HEK293T (cell line): Measurements from ENCODE around the gene CELF1.

Experiments
- CTCF ChIA-PET: fragments of 350-600 bp; formaldehyde crosslinking; extraction: SDS; loops from one replicate; lab custom pipeline; 2021; ENCODE audit warnings: antibody characterized with exemption, inconsistent platforms; lab: Yijun Ruan, JAX
- POLR2A ChIA-PET: fragments of 350-600 bp; formaldehyde crosslinking; extraction: SDS; loops from one replicate; lab custom pipeline; 2020; ENCODE audit warnings: antibody characterized with exemption, inconsistent platforms; lab: Yijun Ruan, JAX
- DNase-seq: peaks from one replicate; pipeline ENCODE4 v3.0.0; 2012; ENCODE audit warnings: mixed read lengths; ENCODE audit errors: extremely low spot score
- ARNT ChIP-seq: fragments of 450-650 bp; IDR thresholded peaks from 2 replicates; pipeline ENCODE4 v1.6.1; 2017; ENCODE audit warnings: mild to moderate bottlenecking
- BHLHE40 ChIP-seq: fragments of 450-650 bp; IDR thresholded peaks from 2 replicates; pipeline ENCODE4 v1.6.1; 2016; ENCODE audit warnings: mild to moderate bottlenecking, moderate library complexity, borderline replicate concordance
- CTBP1 ChIP-seq: fragments of 450-650 bp; IDR thresholded peaks from 2 replicates; pipeline ENCODE4 v1.6.1; 2016; ENCODE audit warnings: borderline replicate concordance
- ELF4 ChIP-seq: fragments of 450-650 bp; IDR thresholded peaks from 2 replicates; pipeline ENCODE4 v1.6.1; 2017; ENCODE audit warnings: antibody characterized with exemption
- FOXA1 ChIP-seq: fragments of 450-650 bp; IDR thresholded peaks from 2 replicates; pipeline ENCODE4 v1.6.1; 2016; ENCODE audit warnings: mild to moderate bottlenecking
- FOXK2 ChIP-seq: fragments of 450-650 bp; IDR thresholded peaks from 2 replicates; pipeline ENCODE4 v1.6.1; 2016; ENCODE audit warnings: mild to moderate bottlenecking
- FOXM1 ChIP-seq: fragments of 450-650 bp; IDR thresholded peaks from 2 replicates; pipeline ENCODE4 v1.6.1; 2017; ENCODE audit warnings: mild to moderate bottlenecking, borderline replicate concordance
- HDGF ChIP-seq: fragments of 450-650 bp; IDR thresholded peaks from 2 replicates; pipeline ENCODE4 v1.6.1; 2017; ENCODE audit warnings: antibody characterized with exemption, borderline replicate concordance
- L3MBTL2 ChIP-seq: fragments of 450-650 bp; conservative IDR thresholded peaks from 2 replicates; pipeline ENCODE4 v1.6.1; 2016; ENCODE audit warnings: mild to moderate bottlenecking
- LEF1 ChIP-seq: fragments of 450-650 bp; IDR thresholded peaks from 2 replicates; pipeline ENCODE4 v1.6.1; 2017; ENCODE audit warnings: mild to moderate bottlenecking, borderline replicate concordance
- NFRKB ChIP-seq: fragments of 450-650 bp; IDR thresholded peaks from 2 replicates; pipeline ENCODE4 v1.6.1; 2016; ENCODE audit warnings: mild to moderate bottlenecking, moderate library complexity
- PKNOX1 ChIP-seq: fragments of 450-650 bp; IDR thresholded peaks from 2 replicates; pipeline ENCODE4 v1.6.1; 2016
- SP1 ChIP-seq: fragments of 450-650 bp; IDR thresholded peaks from 2 replicates; pipeline ENCODE4 v1.6.1; 2017
- SUZ12 ChIP-seq: fragments of 450-650 bp; IDR thresholded peaks from 2 replicates; pipeline ENCODE4 v1.6.1; 2016; ENCODE audit warnings: mild to moderate bottlenecking
- TARDBP ChIP-seq: fragments of 450-650 bp; IDR thresholded peaks from 2 replicates; pipeline ENCODE4 v1.6.1; 2016
- ZNF384 ChIP-seq: fragments of 450-650 bp; IDR thresholded peaks from 2 replicates; pipeline ENCODE4 v1.6.1; 2016

The CELF1 gene

GRCh38 chr11:47469361-47470179, 83.4 kb downstream of the CELF1 start:
- CTCF ChIA-PET: no interaction called here
- POLR2A ChIA-PET: no interaction called here
- DNase-seq: no peak
- TF ChIP-seq ZNF384: no peak
- no peak for TF ChIP-seq CTBP1
- TF ChIP-seq PKNOX1: no peak
- no peak for TF ChIP-seq L3MBTL2
- TF ChIP-seq FOXM1: no peak
- TF ChIP-seq LEF1: no peak

GRCh38 chr11:47468598-47469214, 84.2 kb downstream of the CELF1 start:
- DNase-seq: no peak

GRCh38 chr11:47467357-47467756, 85.6 kb downstream of the CELF1 start:
- no peak for DNase-seq
- ChIA-PET CTCF (no interaction called here), POLR2A (no interaction called here)
- TF ChIP-seq BHLHE40: no peak
- no peak for TF ChIP-seq NFRKB
- TF ChIP-seq FOXM1: no peak
- TF ChIP-seq SP1: no peak

More at GRCh38 chr11:47468598-47469214, 84.2 kb downstream of the CELF1 start:
- TF ChIP-seq LEF1 (no peak), ARNT (no peak), FOXM1 (no peak), SUZ12 (no peak), NFRKB (no peak), FOXK2 (no peak), BHLHE40 (no peak), SP1 (no peak), ZNF384 (no peak), CTBP1 (no peak), HDGF (no peak), ELF4 (no peak), FOXA1 (no peak), TARDBP (no peak), PKNOX1 (no peak), L3MBTL2 (no peak)
- ChIA-PET POLR2A (no interaction called here), CTCF (no interaction called here)

- no peak for DNase-seq
- CTCF ChIA-PET: no interaction called here
- TF ChIP-seq ELF4 (no peak), HDGF (no peak)
- POLR2A ChIA-PET: no interaction called here
Observed at GRCh38 chr11:47466701-47467250, 86.2 kb downstream of the CELF1 start.

- no peak for TF ChIP-seq FOXM1
- no peak for TF ChIP-seq NFRKB
- no peak for TF ChIP-seq LEF1
- no peak for TF ChIP-seq ZNF384
- TF ChIP-seq SP1: no peak
- TF ChIP-seq BHLHE40: no peak
- TF ChIP-seq TARDBP: no peak
- TF ChIP-seq SUZ12: no peak
- no peak for TF ChIP-seq FOXA1
- TF ChIP-seq ARNT: no peak
- TF ChIP-seq ELF4: no peak
- no peak for TF ChIP-seq HDGF
- no peak for DNase-seq
- ChIA-PET CTCF (no interaction called here), POLR2A (no interaction called here)
Observed at GRCh38 chr11:47466201-47466600, 86.7 kb downstream of the CELF1 start.

- CTCF ChIA-PET: no interaction called here
- DNase-seq: no peak
Observed at GRCh38 chr11:47464483-47464882, 88.4 kb downstream of the CELF1 start.

More at GRCh38 chr11:47464483-47464882, 88.4 kb downstream of the CELF1 start:
- TF ChIP-seq FOXM1: no peak
- no peak for TF ChIP-seq BHLHE40
- TF ChIP-seq ARNT: no peak
- TF ChIP-seq NFRKB: no peak
- no peak for TF ChIP-seq ZNF384
- TF ChIP-seq SP1: no peak
- no peak for TF ChIP-seq ELF4
- no peak for TF ChIP-seq HDGF
- no peak for TF ChIP-seq FOXA1
- no peak for TF ChIP-seq TARDBP
- no peak for TF ChIP-seq LEF1
- TF ChIP-seq L3MBTL2: no peak
- no peak for TF ChIP-seq PKNOX1
- TF ChIP-seq CTBP1: no peak
- TF ChIP-seq SUZ12: no peak
- TF ChIP-seq FOXK2: no peak
- POLR2A ChIA-PET: no interaction called here
